DOHH2 (cell line): ENCODE data around the gene USP9X.

Source experiments
- H3F3A ChIP-seq: fragments of 200-600 bp; sonication (generic), shearing (Covaris generic); 2 replicates; pipeline ENCODE4 v1.6.0; 2016; ENCODE audit warnings: antibody characterized with exemption, mild to moderate bottlenecking; ENCODE audit not compliant: control insufficient read depth, insufficient read depth
- H3K27ac ChIP-seq: fragments of 200-600 bp; sonication (generic); 2 replicates; pipeline ENCODE4 v1.5.1; 2014; ENCODE audit warnings: low read depth, mild to moderate bottlenecking, low read length, moderate library complexity
- H3K27me3 ChIP-seq: fragments of 200-600 bp; sonication (generic); 2 replicates; pipeline ENCODE4 v1.6.1; 2014; ENCODE audit warnings: mild to moderate bottlenecking, low read length, mixed read lengths; ENCODE audit not compliant: control insufficient read depth
- H3K36me3 ChIP-seq: fragments of 200-600 bp; sonication (generic); 2 replicates; pipeline ENCODE4 v1.6.1; 2014; ENCODE audit warnings: mild to moderate bottlenecking, low read length, moderate library complexity, mixed read lengths; ENCODE audit not compliant: control insufficient read depth
- H3K4me1 ChIP-seq: fragments of 200-600 bp; sonication (generic); 2 replicates; pipeline ENCODE4 v1.6.1; 2014; ENCODE audit warnings: mild to moderate bottlenecking, low read length, mixed read lengths; ENCODE audit not compliant: control insufficient read depth
- H3K4me2 ChIP-seq: fragments of 200-600 bp; sonication (generic); 2 replicates; pipeline ENCODE4 v1.6.0; 2014; ENCODE audit warnings: mild to moderate bottlenecking, low read length, moderate library complexity
- H3K4me3 ChIP-seq: fragments of 200-600 bp; sonication (generic); 2 replicates; pipeline ENCODE4 v1.5.1; 2014; ENCODE audit warnings: mild to moderate bottlenecking, low read length, mixed read lengths
- H3K79me2 ChIP-seq: fragments of 200-600 bp; sonication (generic); 2 replicates; pipeline ENCODE4 v1.6.1; 2014; ENCODE audit warnings: mild to moderate bottlenecking, low read length, mixed read lengths; ENCODE audit not compliant: control insufficient read depth
- H3K9me2 ChIP-seq: fragments of 200-600 bp; sonication (generic); replicated peaks from 2 replicates; pipeline ENCODE4 v1.6.1; 2014; ENCODE audit warnings: mild to moderate bottlenecking, low read length, mixed read lengths; ENCODE audit not compliant: control insufficient read depth
- H3K9me3 ChIP-seq: fragments of 200-600 bp; sonication (generic); 2 replicates; pipeline ENCODE4 v1.6.1; 2014; ENCODE audit warnings: antibody characterized with exemption, low read length, mixed read lengths; ENCODE audit not compliant: control insufficient read depth, insufficient read depth
- H4K20me1 ChIP-seq: fragments of 200-600 bp; sonication (generic); 2 replicates; pipeline ENCODE4 v1.6.0; 2014; ENCODE audit warnings: low read depth, mild to moderate bottlenecking, antibody characterized with exemption, low read length, moderate library complexity; ENCODE audit not compliant: control insufficient read depth, insufficient read depth
- CTCF ChIP-seq: fragments of 200-600 bp; sonication (generic); IDR thresholded peaks from one replicate; pipeline ENCODE4 v1.5.1; 2014; ENCODE audit warnings: antibody characterized with exemption, mild to moderate bottlenecking, low read depth, low read length; ENCODE audit not compliant: poor library complexity, severe bottlenecking
- EZH2phosphoT487 ChIP-seq: fragments of 200-600 bp; sonication (generic); IDR thresholded peaks from 2 replicates; pipeline ENCODE4 v1.6.1; 2017; ENCODE audit warnings: borderline replicate concordance, mild to moderate bottlenecking, antibody characterized with exemption, low read length, moderate library complexity, mixed read lengths

USP9X gene

DNA sequence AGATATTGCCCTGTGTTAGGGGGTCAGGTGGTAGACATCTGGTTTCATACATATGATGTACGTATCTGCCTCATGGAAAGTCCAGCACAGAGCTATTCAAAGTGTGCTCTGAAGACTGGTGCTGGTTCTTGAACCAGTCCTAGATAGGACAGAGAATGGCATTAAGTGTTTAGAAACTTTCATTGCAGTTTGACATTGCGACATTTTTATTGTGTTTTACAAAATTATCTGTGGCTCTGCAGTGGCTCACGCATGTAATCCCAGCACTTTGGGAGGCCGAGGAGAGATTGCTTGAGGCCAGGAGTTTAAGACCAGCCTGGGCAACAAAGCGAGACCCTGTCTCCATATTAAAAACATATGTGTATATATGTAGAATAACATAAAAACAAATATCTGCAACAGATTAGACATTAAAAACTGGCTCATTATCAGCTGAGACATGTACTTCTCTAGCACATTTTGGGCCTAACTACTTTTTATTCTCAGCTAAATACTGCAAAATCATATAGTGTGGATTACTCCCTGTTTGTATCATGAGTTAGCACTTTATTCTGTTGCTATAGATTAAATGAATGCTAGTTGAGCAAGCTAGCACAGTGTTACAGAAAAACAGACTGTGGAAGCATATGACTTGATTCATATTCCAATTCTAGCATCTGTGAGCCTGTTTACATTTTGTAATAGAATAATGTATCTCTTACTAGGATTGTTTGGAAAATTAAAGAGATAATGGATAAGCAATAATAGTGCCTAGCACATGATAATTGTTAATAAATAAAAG lies 57.1 kb downstream of the USP9X start:
- Histone ChIP-seq H3K79me2 (0 out of 2 replicates have a peak, but pooled peaks cover 2% of the 10 kb centered on the region), H3K4me3 (no peak overlapping the region), H4K20me1 (no peaks in the 10 kb centered on the region), H3K9me2 (no peaks in the 10 kb centered on the region), H3K27me3 (no peaks in the 10 kb centered on the region), H3F3A (no peaks in the 10 kb centered on the region), H3K27ac (no peak overlapping the region), H3K4me2 (no peak overlapping the region), H3K9me3 (no peaks in the 10 kb centered on the region), H3K36me3 (peaks cover 51% of the 10 kb centered on the region), H3K4me1 (no peaks in the 10 kb centered on the region)
- no peak for TF ChIP-seq EZH2phosphoT487
- no peak for TF ChIP-seq CTCF

DNA sequence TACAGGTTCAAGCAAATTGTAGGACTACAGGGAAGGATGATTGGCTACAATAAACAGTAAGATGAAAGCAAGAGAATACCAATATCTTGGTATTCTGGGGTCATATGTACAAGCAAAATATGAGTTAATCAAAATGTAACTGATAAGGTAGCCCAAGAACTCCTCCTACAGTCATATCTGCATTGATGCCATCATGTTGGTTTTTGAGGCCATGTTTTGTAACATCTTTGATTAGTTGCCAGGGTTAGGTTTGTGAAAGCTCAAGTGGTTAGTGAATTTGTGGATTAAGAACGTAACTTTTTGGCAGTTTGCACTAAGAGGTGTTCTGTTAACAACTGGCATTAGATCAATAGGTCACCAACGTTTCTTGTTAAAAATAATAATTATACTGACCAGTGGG lies 59.6 kb downstream of the USP9X start:
- H3K4me1 ChIP-seq, result no peaks in the 10 kb centered on the region
- peaks cover 58% of the 10 kb centered on the region for H3K36me3 ChIP-seq
- H3F3A ChIP-seq, result no peaks in the 10 kb centered on the region
- no peaks in the 10 kb centered on the region for H3K27me3 ChIP-seq
- no peaks in the 10 kb centered on the region for H4K20me1 ChIP-seq
- no peak overlapping the region for H3K27ac ChIP-seq
- no peak for TF ChIP-seq EZH2phosphoT487
- no peak for TF ChIP-seq CTCF
- no peaks in the 10 kb centered on the region for H3K9me2 ChIP-seq
- H3K4me2 ChIP-seq, result no peak overlapping the region
- no peaks in the 10 kb centered on the region for H3K9me3 ChIP-seq
- no peaks in the 10 kb centered on the region for H3K79me2 ChIP-seq
- H3K4me3 ChIP-seq, result no peak overlapping the region

DNA sequence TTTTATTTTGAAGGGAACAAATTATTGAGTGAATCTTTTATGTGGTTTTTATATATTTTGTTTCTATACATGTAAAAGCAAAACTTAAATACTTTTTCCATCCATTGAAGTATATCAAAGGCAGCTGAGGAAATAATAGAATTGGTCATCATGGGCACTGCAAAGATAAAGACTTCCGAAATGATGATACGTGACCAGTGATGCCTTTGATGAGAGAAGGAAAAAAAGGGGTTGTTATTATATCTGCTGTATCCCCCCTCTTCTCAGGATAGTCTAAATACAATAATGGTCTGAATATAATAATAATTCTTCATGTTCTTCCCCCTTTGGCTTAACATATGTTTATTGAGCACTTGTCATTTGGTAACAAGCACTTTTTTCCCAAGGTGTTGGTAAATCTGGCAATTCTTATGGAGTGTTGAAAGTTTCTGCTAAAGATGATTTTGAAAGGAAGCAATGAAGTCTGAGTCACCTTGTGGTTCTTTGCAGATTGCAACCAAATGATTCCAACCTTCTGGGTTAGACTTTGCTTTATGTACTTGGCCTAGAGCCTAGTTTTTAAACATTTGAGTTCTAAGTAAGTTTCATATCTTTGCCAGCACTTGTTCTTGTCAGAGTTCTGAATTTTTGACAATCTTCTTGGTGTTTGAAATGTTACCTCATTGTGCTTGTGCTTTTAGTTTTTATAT lies 60.8 kb downstream of the USP9X start:
- no peak for TF ChIP-seq EZH2phosphoT487
- no peak for TF ChIP-seq CTCF
- no peak overlapping the region for H3K4me2 ChIP-seq
- H3K9me2 ChIP-seq, result no peaks in the 10 kb centered on the region
- no peaks in the 10 kb centered on the region for H3K4me1 ChIP-seq
- no peaks in the 10 kb centered on the region for H3K27me3 ChIP-seq
- no peak overlapping the region for H3K27ac ChIP-seq
- no peaks in the 10 kb centered on the region for H3K79me2 ChIP-seq
- no peaks in the 10 kb centered on the region for H3F3A ChIP-seq
- H3K9me3 ChIP-seq, result no peaks in the 10 kb centered on the region
- H3K4me3 ChIP-seq, result no peak overlapping the region
- no peaks in the 10 kb centered on the region for H4K20me1 ChIP-seq
- H3K36me3 ChIP-seq, result peaks cover 56% of the 10 kb centered on the region
